GM21528 (cell line): ENCODE results near the gene METTL25.

Experiments used
- ATAC-seq: cut with Tn5 transposase; IDR thresholded peaks from one replicate; pipeline ENCODE4 v1.9.1; 2021; ENCODE audit warnings: mild to moderate bottlenecking, moderate library complexity; ENCODE audit not compliant: unreplicated experiment, low FRiP score

METTL25 gene

DNA sequence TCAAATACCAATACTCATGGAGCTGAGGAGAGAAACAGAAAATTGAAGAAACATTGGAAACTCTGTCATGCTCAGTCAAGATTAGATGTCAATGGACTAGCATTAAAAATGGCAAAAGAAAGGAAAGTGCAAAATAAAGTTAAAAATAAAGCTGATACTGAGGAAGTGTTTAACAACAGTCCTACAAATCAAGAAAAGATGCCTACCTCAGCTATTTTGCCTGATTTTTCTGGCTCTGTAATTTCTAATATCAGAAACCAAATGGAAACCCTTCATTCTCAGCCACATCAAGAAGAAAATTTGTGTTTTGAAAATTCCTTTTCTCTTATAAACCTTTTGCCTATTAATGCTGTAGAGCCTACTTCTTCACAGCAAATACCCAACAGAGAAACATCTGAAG, 40.5 kb downstream of the METTL25 start:
- no peak for ATAC-seq

DNA sequence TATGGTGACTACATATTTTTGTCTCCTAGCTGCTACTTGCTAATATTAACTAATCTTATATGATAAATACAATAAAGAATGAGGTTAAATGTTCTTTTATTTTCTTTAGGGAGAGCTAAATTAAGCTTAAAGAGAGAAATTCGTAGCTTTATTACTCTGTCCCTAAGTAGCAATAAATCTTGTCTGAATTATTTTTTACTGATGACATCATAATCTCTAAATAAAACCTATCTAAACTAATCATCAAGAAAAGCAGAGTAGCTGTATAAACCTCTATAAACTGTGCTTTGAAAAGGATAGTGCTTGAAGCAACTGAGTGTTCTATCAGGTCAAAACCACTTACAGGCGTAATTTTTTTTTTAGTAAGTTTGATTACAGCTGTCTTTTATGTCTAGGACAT, 42.5 kb downstream of the METTL25 start:
- no peak for ATAC-seq

- no peak for ATAC-seq
These were observed 48.3 kb downstream of the METTL25 start for GRCh38 chr12:82406651-82407050.

GRCh38 chr12:82407481-82407880, 49.2 kb downstream of the METTL25 start:
- ATAC-seq: no peak

- ATAC-seq: no peak
These were observed 50.5 kb downstream of the METTL25 start for GRCh38 chr12:82408844-82409243.

DNA sequence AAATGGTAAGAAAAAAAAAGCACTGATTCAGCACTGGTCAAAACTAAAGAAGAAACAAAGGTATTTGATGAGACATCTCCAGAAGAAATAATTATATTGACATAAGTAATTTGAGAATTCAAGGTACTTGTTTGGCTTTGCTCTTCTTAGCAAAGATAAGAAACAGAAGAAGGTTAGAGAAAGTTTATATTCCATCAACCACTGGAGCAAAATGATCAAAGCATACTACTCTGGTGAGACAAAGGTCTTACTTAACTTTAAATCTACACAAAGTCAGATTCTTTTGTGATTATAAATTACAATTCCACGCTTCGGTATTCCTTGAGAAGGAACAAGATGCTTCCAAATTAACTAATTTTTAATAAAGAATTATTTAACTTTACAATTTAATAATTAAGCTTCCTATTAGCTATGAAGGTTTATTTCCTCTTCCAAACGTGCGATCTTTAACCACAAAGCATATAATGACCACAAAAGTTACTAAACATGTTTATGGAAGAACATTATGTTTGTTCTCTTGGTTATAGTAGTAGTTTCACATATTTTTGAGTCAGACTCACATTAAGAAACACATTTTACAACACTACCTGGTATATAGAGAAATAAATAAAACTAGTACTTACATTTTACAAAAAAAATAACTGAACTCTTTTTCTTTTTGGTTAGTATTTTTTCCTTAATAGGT, 53.4 kb downstream of the METTL25 start:
- no peak for ATAC-seq

DNA sequence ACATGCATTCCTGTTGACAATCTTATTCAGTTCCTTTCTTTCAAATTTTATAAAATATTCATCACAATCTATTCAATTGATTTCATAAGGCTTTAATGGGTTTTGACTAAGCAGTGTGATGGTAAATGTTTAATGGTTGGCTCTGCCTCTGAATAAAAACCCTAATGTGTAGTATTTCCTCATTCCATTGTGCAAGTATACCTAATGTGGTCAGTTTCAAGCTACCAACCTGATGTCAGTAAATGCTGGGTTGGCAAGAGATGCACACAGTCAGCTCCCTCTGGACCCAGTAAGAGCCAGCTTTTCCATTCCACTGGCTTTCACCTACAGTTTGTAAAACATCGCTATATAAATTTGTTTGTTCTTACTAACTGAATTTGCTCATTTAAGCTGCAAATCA, 53.9 kb downstream of the METTL25 start:
- ATAC-seq: no peak

DNA sequence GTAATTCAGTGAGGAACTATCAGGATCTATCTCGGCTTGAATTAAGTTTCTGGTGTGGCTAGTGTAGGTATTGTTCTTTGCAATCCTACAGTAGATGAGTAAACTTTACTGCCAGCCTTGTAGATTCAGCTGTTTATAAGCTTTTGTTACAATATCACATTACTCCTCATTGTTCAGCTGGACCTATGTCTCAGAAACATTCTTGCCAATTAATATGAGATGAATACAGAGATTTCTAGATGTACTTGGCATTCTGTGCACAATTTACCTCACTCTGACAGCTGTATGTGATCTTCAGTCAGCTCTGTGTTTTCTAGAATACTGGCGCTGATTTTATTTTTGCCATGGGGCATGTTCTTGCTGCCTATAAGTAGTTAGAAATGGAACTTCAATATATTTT, 55.7 kb downstream of the METTL25 start:
- ATAC-seq: no peak

DNA sequence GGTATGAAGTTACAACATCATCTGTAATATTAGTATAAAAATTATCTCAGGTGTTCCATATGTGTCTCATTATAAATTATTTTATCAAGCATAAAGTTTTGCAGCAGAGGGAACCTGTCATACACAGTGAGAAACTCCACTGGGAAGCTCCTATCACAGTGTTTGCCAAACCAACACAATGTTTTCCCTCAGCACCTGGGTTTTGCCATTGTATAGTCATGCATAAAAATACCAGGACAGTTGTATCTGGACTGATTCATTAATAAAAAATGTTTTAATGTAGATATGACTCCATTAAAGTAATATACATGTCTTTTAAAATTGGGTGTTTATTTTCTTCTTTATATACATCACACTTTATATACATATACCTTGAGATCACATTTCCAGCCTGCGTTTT, 56.6 kb downstream of the METTL25 start:
- no peak for ATAC-seq

DNA sequence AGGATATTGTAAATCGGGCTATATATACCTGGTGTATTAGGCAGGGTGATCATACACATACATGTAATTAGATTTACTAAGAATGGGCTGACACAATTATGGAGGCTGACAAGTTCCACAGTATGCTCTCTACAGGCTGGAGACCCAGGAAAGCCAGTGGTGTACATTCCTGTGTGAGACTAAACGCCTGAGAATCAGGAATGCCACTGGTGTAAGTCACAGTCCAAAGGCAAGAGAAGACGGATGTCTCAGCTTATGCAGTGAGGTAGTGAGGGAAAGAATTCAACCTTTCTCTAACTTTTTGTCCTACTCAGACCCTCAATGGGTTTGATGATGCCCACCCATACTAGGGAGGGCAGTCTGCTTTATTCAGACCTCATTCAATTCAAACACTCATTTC, 57.1 kb downstream of the METTL25 start:
- no peak for ATAC-seq

DNA sequence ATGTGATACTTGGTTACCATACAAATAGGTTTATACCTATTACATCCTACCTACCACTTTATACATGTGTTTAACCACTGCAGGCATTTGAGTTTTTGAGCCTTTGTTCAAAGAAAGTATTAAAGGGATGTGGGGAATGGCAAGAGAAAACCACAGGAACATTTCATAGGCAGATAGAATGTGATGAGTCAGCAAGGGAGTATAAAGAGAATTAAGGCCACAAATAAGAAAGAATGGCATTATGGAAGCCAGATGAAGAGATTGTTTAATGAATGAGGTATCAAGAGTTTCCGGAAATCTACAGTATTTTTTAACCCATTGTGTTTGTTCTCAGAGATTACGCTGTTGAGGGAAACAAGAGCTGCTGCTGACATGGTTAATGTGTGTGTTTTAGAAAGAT, 66.9 kb downstream of the METTL25 start:
- no peak for ATAC-seq

GRCh38 chr12:82426081-82426480, 67.8 kb downstream of the METTL25 start:
- ATAC-seq: no peak

DNA sequence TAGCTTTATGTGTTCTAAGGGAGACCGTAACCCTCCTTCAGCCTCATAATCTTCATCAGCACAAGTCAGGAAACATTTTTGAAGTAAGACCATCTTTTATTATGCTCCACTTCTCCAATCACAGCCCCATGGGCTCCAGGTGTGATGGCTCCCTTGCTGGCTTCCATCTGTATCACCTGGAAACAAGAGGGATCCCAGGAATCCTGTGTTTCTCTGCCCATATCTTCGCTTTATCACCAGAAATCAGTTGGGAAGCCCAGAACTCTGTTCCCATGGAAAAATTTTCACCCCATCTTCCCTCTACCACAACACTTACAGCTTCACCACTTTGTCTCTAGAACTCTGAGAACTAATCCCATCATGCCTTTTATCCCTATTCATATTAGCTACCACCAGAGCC, 68.3 kb downstream of the METTL25 start:
- ATAC-seq: no peak

DNA sequence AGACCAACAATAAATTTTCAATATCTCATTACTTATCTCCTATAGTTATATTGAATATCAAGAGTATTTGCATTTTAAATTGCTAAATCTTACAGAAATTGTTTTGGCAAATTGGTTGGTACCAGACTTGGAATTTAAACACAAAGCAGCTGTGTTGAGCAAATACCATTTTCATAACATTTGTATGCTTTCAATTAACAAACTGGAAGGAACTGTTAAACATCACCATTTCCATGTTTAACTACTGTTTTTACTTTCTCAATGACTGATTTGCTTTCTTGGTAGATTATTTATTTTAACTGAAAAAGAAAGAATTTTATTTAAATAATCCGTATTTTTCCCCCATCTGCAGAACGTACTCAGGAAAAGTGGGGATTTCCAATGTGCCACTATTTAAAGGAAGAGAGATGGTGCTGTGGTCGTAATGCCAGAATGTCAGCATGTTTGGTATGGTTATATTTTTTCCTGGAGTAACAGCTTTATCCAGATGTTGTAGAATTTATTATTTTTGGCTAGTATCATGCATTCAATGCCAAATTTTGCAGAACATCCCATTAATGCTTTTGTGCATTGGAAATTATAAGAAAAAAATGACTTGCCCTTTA, 72.3 kb downstream of the METTL25 start:
- ATAC-seq: no peak

DNA sequence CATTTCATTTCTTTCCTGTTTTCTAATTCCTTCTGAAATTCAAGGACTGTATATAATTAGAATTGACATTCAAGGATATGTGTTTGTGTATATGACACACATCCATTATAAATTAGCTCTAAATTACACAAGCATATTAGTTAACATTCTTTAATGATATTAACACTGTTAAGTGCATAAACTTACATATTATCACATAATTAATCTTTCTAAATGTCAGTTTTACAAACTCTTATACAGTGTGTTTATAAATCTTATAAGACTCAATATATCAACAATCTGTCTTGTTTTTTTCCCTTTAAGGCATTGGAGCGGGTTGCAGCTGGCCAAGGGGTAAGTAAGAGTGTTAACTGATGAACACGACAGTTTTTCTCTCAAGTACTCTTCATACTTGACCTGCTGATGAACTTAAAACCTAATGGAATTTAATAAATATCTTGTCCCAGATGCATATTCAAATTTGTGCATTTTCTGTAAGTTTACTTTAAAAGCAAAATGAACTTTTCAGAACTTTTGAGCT, 76.1 kb downstream of the METTL25 start:
- no peak for ATAC-seq

- ATAC-seq: no peak
These were observed 78.0 kb downstream of the METTL25 start for GRCh38 chr12:82436354-82436753.

DNA sequence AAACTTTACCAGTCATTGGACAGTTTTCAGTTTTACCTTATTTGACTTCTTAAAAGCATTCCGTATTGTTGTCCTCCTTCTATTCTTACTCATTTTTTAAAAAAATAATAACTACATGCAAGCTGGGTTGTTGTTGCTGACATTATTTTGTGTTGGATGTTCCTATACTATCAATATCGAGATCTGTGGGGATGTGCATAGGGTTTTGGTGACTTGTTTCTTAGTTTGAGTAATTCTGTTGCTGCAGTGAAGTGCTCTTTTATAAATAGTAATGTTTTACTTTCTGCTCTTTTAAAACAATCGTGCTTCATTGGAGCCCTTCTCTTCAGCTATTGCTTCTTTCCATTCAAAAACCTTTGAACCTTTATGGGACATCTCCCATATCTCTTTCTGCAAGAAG, 79.4 kb downstream of the METTL25 start:
- ATAC-seq: no peak

GRCh38 chr12:82438356-82438755, 80.0 kb downstream of the METTL25 start:
- ATAC-seq: no peak

GRCh38 chr12:82440885-82441284, 82.6 kb downstream of the METTL25 start:
- ATAC-seq: no peak

DNA sequence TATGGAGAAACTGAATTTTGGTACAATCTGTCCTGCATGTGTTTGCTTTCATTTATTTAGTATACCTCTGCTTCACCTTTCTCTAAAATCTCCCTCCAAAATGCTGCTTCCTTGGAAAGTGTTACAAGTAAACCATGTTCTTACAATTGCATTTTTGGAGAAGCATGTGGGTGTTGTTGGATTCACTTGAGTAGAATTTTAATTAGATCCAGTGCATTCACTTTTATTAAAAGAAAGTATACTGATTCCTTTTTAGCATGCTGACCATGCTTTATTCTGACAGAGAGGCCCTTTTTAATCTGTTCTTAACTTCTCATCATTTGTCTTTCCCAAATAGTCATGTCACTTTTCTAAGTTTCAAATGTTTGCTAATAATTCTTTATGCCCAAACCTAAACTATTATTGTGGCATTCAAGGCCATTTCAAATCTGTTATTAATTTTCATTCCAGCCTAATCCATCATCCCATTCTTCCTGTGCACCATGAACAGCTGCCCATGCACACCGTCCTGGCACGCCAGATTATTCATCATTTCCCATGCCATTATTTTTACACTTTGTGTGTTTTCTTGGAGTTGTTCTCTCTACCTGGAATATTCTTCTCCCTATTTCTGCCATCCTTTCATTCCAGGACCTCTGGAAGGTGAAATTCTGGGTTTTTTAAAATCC, 90.7 kb downstream of the METTL25 start:
- no peak for ATAC-seq

GRCh38 chr12:82456633-82457032, 98.3 kb downstream of the METTL25 start:
- no peak for ATAC-seq

DNA sequence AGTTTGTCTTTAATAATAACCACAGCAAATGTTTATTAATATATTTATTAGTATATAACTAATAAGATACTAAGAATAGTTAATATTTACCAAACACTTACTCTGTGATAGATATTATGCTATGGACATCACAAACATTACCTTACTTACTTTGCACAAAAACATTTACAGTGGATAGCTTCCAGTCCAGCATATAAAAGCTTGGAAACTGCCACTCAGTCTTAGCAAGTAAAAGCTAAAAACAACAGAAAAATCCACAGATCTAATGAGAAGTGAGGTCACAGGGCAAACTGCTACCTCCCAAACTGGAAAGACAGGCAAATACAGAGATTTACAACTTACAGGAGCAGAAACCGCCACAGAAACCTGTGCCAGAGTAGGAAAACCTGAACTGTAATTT, 99.8 kb downstream of the METTL25 start:
- no peak for ATAC-seq
